ENCODE results near the gene PBLD.
"Not testable (repeated sequence)": the region's sequence is repeated elsewhere in the genome, so short reads cannot be mapped to it uniquely, and the experiment has no call there.

Gene PBLD

DNA sequence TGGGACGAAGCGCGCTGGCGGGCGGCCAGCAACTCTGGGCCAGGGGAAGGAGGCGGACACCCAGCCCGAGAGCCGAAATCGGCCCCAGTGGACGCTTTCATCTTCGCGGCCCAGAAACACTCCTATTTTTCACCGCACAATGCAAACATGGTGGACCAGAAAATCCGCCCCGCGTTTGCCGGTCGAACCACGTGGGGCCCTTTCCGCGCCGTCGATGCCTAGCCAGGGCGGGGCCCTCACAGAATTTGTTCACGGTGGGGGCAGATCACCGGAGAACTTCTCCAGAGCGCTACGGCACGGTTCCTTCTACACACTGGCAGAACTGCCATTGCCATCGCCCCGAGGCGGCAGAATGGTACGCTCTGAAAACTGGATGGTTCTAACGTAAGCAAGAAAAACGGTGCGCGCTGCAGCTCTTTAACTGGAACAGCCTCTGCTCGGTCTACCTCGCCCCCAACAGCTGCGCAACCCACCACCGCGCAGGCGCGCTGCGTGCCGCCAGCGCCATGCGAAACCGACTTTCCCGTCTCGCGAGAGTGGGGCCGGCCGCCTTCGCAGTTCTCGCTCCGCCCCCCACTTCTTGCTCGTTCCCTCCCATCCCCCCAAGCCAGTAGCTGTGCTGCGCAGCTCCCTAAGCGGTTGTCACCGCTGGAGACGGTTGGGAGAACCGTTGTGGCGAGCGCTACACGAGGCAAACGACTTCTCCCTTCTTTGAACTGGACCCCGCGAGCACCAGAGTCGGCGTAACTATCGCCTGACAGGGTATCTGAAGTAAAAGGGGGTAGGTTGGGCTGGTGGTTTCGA lies 1.1 kb downstream of the PBLD start, which contains the start of gene HNRNPH3:
Gene HNRNPH3, plus strand, starts transcription at position 610 of the 804 bp plus-strand sequence. CDS start 5,158 bp downstream, outside the sequence.
- in situ Hi-C loops (cut with HindIII; ENCODE audit: low sequenced_read_pairs), result no loop called here

DNA sequence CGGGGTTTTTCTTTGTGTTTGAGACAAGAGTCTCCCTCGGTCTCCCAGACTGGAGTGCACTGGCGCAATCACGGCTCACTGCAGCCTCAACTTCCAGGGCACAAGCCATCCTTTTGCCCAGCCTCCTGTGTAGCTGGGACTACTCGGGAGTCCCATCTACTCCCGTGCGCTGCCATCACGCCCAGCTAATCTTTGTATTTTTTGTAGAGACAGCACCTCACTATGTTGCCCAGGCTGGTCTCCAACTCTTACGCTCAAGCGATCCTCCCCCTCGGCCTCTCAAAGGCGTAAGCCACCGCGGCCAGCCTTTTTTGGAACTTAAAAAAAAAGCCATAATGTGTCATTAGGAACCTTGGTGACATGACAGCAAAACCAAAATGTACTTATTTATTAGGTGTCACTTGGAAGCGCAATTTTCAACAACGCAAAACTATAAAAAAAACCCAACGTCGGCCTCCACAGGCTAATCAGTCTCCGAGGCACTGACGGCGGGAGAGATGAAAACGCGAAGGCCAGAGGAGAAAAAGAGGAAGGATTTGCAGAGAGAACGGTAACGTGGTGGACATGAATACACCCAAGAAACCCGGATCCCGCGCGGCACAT lies 1.8 kb downstream of the PBLD start:
- in situ Hi-C loops (cut with HindIII; ENCODE audit: low sequenced_read_pairs), result no loop called here

DNA sequence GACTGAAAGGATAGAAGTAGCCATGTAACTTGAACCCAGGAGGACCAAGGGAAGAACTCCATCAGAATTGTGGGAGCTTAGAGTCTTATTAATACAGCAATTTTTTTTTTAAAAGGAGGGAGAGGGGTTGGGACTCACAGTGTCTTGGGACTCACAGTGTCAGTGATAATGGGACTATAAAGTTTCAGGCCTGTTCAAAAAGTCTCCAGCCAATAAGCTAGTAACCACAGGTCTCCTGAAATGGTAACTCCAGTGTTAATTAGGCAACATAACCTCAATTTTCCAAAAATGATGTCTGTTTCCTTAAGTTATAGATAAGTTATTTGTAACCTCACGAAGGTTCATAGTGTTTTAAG lies 3.2 kb downstream of the PBLD start:
- in situ Hi-C loops (cut with HindIII; ENCODE audit: low sequenced_read_pairs), result no loop called here

DNA sequence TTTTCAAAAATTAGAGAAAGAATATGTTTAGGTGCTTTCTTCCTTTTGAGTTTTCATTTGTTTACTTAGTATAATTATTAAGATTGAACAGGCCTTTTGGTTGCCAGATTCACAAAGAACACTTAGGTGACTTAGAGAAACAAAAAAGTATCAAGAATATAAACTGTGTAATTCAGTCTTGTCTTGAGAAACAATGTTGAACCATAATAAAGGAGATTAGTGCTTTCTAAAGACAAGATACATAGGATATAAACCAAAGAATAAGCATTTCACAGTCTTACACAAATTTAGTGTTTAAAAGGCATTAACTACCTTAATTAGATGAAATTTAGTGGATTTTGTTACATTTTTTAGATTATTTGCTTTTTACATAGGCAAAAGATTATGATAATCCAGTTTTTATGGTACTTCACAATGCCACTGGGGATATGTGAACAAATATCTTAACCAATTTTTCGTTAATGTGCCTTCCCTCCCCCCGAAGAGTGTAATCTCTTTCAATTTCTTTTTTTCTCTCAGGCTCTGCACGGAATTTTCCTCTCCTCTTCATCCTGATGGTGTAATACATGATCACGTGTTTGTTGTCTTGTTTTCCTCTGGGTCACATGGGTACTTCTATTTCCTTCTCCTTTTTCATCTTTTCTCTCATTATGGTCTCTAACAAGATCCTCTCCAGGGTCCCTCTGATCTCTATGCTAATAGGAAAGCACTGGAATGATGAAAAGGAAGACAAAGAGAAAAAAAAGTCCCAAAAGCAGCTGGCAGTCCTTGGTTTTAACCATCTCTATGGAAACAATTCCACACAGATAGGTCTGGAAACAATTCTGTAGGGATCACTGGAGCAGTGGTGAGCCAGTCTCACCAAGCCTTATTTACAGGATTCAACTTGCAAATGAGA lies 4.6 kb downstream of the PBLD start:
- in situ Hi-C loops (cut with HindIII; ENCODE audit: low sequenced_read_pairs), result no loop called here

GRCh38 chr10:68324396-68324795 lies 8.3 kb downstream of the PBLD start:
- in situ Hi-C loops (cut with HindIII; ENCODE audit: low sequenced_read_pairs), result not testable (repeated sequence)

GRCh38 chr10:68318331-68319059 lies 14.2 kb downstream of the PBLD start:
- in situ Hi-C loops (cut with HindIII; ENCODE audit: low sequenced_read_pairs), result no loop called here

- in situ Hi-C loops (cut with HindIII; ENCODE audit: low sequenced_read_pairs), result no loop called here
Observed at GRCh38 chr10:68315582-68315981, 17.1 kb downstream of the PBLD start.

GRCh38 chr10:68314930-68315329 lies 17.8 kb downstream of the PBLD start:
- in situ Hi-C loops (cut with HindIII; ENCODE audit: low sequenced_read_pairs), result not testable (repeated sequence)

- in situ Hi-C loops (cut with HindIII; ENCODE audit: low sequenced_read_pairs), result no loop called here
Observed at GRCh38 chr10:68310531-68310930, 22.2 kb downstream of the PBLD start.

- in situ Hi-C loops (cut with HindIII; ENCODE audit: low sequenced_read_pairs), result no loop called here
Observed at GRCh38 chr10:68305854-68306253, 26.9 kb downstream of the PBLD start.

DNA sequence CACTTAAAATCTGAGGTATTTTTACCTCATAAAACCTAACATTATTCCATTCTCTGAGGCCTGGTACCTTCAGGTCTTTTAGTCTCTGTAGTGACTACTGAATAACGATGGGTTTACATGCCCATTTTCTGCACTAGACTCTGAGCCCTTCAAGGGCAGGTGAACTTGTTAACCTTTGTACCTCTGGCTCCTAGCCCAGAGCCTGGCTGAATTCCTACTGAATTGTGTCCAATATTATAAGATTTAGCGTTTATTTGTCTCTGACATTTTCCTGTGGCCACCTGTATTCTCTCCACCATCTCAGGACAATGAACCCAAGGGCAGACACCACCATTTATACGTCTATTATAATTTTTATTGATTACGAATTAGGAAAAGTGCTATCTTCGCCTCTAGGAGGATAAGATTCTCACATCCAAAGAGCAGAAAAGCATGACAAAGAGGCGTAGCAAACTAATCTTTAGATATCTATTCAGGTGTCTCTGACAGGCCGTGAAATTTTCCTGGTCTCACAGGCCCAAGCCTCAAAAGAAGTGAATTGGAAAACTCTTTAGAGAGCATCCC lies 28.8 kb downstream of the PBLD start:
- in situ Hi-C loops (cut with HindIII; ENCODE audit: low sequenced_read_pairs), result no loop called here

DNA sequence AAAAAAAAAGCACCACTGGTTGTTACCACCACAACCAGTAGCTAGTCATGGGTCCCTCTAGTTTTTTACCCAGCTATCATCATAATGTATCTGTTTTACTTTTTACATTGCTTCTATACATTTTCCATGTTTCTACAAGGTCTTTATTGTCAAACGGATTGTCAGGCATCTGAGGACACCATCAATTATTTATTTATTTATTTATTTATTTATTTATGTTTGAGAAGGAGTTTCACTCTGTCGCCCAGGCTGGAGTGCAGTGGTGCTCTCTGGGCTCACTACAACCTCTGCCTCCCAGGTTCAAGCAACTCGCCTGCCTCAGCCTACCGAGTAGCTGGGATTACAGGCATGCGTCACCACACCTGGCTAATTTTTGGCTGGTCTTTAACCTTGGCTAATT lies 29.9 kb downstream of the PBLD start:
- in situ Hi-C loops (cut with HindIII; ENCODE audit: low sequenced_read_pairs), result no loop called here

DNA sequence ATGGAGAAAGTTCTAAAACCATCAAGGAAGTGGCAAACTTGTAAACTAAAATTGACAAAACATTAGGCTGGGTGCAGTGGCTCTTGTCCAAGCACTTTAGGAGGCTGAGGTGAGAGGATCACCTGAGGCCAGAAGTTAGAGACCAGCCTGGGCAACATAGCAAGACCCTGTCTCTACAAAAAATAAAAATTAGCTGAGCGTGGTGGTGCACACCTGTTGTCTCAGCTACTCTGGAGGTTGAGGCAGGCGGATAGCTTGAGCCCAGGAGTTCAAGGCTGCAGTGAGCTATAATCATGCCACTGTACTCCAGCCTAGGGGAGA lies 30.3 kb downstream of the PBLD start:
- in situ Hi-C loops (cut with HindIII; ENCODE audit: low sequenced_read_pairs), result no loop called here

GRCh38 chr10:68301790-68302502 lies 30.8 kb downstream of the PBLD start:
- in situ Hi-C loops (cut with HindIII; ENCODE audit: low sequenced_read_pairs), result no loop called here

DNA sequence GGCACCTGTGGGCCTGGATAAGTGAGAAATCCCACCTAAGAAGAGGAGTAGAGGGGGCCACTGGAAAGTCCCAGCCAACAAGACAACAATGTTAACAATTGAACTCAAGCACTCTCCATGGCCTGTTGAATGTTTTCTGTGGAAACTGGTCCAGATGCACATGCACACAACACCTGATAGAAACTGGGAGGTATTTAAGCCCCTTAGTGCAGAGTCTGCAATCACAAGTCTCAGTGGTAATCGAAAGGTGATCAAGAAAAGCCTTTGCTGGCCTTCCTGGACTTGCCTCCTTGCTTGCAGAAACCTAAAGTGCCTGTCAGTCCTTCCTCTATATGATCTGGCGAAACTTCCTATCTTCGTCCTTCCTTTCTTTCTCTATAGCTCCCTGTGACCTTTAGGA lies 31.4 kb downstream of the PBLD start:
- in situ Hi-C loops (cut with HindIII; ENCODE audit: low sequenced_read_pairs), result no loop called here

- in situ Hi-C loops (cut with HindIII; ENCODE audit: low sequenced_read_pairs), result no loop called here
Observed at GRCh38 chr10:68296843-68297663, 35.7 kb downstream of the PBLD start.

DNA sequence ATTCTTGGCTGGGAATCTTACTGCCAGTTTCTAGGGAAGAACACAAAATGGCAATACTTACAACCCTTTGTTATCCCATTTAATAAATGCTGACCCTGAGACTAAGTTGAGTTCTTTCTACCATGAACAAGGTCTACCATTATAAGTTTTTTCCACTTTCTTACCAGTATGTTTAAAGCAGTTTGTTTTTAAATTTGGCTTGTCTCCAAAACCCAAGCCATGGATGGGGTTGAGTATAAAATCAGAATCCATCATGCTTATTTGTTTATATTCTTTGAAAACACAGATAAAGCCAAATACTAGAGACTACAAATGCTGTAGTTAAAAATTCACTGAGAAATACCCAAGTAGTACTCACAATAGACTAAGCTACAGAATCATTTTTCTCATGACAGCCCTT lies 42.0 kb downstream of the PBLD start:
- in situ Hi-C loops (cut with HindIII; ENCODE audit: low sequenced_read_pairs), result no loop called here

- in situ Hi-C loops (cut with HindIII; ENCODE audit: low sequenced_read_pairs), result no loop called here
Observed at GRCh38 chr10:68288717-68289116, 44.0 kb downstream of the PBLD start.
